ENCODE measurements around the gene KRTAP10-10.
"Not testable (repeated sequence)": the region's sequence is repeated elsewhere in the genome, so short reads cannot be mapped to it uniquely, and the experiment has no call there.

Gene KRTAP10-10

DNA sequence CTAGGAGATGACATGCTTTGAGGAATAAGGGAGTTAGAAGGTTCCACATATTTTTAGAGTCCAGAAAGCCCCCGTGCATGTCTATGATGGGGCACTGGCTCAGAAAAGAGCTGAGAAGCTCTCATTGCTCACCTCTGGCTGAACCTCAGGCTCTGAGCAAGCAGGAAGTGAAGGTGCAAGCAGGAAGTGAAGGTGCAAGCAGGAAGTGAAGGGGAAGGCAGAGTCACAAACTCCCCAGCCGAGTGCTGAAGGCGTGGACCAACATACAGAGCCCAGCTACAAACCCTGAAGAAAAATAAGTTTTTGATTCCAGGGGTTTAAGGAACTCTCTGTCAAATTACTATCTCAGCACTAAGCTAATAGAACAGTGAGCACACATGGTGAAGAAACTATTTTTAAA lies 18.2 kb upstream of the KRTAP10-10 start:
- peak overlapping the region; percentile 5 to 32 for H3K4me3 ChIP-seq (ENCODE audit: low read depth in 1 of 2, low read length in 1 of 2)
- H3K4me1 ChIP-seq (ENCODE audit: control insufficient read depth in 1 of 2, insufficient read depth in 1 of 2, low read depth in 1 of 2, low read length in 1 of 2), result peaks cover 30 to 44% of the 10 kb centered on the region in 2 experiments
- no peaks in the 10 kb centered on the region for H3K36me3 ChIP-seq
- H3K27me3 ChIP-seq, result no peaks in the 10 kb centered on the region
- TF ChIP-seq, protein P1, sequence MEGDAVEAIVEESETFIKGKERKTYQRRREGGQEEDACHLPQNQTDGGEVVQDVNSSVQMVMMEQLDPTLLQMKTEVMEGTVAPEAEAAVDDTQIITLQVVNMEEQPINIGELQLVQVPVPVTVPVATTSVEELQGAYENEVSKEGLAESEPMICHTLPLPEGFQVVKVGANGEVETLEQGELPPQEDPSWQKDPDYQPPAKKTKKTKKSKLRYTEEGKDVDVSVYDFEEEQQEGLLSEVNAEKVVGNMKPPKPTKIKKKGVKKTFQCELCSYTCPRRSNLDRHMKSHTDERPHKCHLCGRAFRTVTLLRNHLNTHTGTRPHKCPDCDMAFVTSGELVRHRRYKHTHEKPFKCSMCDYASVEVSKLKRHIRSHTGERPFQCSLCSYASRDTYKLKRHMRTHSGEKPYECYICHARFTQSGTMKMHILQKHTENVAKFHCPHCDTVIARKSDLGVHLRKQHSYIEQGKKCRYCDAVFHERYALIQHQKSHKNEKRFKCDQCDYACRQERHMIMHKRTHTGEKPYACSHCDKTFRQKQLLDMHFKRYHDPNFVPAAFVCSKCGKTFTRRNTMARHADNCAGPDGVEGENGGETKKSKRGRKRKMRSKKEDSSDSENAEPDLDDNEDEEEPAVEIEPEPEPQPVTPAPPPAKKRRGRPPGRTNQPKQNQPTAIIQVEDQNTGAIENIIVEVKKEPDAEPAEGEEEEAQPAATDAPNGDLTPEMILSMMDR (IDR thresholded peaks at IDR 0.05), result no peak
- H3K27ac ChIP-seq, result peak overlapping the region; percentile 88
- H3K9me3 ChIP-seq, result no peaks in the 10 kb centered on the region

DNA sequence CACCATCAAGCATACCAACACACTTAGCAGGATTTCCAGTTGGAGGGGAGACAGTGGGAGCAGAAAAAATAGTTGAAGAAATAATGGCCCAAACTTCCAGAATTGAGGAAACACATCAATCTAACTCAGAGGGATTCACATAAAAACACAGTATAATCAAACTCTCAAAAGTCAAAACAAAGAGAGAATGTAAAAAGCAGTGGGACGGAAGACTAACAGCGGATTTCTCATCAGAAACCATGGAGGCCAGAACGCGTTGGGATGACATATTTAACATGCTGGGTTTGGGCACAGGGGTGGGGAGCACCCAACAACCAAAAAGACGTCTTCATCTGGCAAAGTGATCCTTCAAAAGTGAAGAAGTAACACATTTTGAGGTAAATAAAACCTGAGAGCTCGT lies 17.3 kb upstream of the KRTAP10-10 start:
- TF ChIP-seq, protein P1 (IDR thresholded peaks at IDR 0.05), result no peak
- no peaks in the 10 kb centered on the region for H3K27me3 ChIP-seq
- H3K4me3 ChIP-seq (ENCODE audit: low read depth in 1 of 2, low read length in 1 of 2), result no peak overlapping the region
- H3K4me1 ChIP-seq (ENCODE audit: control insufficient read depth in 1 of 2, insufficient read depth in 1 of 2, low read depth in 1 of 2, low read length in 1 of 2), result peaks cover 30 to 44% of the 10 kb centered on the region in 2 experiments
- peak overlapping the region; percentile 88 for H3K27ac ChIP-seq
- H3K9me3 ChIP-seq, result no peaks in the 10 kb centered on the region
- H3K36me3 ChIP-seq, result no peaks in the 10 kb centered on the region

DNA sequence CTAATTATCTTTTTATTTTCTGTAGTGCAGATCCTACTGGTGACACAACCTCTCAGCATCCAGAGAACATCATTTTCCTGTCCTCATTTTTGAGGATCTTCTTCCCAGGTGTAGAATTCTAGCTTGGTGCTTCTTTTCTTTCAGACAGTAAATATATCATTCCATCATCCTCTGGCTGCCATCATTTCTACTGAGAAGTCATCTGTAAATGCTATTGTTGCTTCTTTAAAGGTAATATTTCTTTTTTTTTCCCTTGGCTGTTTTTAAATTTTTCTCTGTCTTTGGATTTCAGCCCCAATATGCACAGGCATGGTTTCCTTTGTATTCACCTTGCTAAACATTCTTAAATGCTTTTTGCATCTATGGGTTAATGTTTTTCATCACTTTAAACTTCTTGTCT lies 13.6 kb upstream of the KRTAP10-10 start:
- peaks cover 15 to 23% of the 10 kb centered on the region in 2 experiments for H3K4me1 ChIP-seq (ENCODE audit: control insufficient read depth in 1 of 2, insufficient read depth in 1 of 2, low read depth in 1 of 2, low read length in 1 of 2)
- TF ChIP-seq, protein P1 (IDR thresholded peaks at IDR 0.05), result no peak
- peaks cover 5% of the 10 kb centered on the region for H3K27me3 ChIP-seq
- H3K4me3 ChIP-seq (ENCODE audit: low read depth in 1 of 2, low read length in 1 of 2), result no peak overlapping the region
- no peak overlapping the region for H3K27ac ChIP-seq
- H3K36me3 ChIP-seq, result no peaks in the 10 kb centered on the region
- no peaks in the 10 kb centered on the region for H3K9me3 ChIP-seq

DNA sequence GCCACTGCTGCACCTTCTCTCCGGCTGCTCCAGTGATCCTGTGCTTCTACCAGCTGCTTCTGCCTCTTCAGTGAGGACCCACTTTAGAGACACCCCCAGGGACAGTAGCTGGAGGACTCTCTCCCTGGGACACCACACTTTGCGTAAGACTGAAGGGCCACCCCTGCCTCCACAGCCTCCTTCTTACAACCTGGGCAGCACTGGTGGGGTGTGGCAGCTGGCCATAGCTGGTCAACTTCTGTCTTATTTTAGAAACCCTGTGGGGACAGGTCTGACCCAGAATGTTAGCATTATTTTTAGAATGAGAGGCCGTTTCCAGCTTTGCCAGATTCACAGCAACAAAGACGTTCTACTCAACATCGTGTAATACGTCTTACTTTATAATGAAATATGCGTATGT lies 11.4 kb upstream of the KRTAP10-10 start:
- no peaks in the 10 kb centered on the region for H3K36me3 ChIP-seq
- H3K27me3 ChIP-seq, result peaks cover 8% of the 10 kb centered on the region
- H3K9me3 ChIP-seq, result no peaks in the 10 kb centered on the region
- TF ChIP-seq, protein P1 (IDR thresholded peaks at IDR 0.05), result no peak
- no peak overlapping the region for H3K27ac ChIP-seq
- peaks cover 5 to 17% of the 10 kb centered on the region in 2 experiments for H3K4me1 ChIP-seq (ENCODE audit: control insufficient read depth in 1 of 2, insufficient read depth in 1 of 2, low read depth in 1 of 2, low read length in 1 of 2)
- no peak overlapping the region for H3K4me3 ChIP-seq (ENCODE audit: low read depth in 1 of 2, low read length in 1 of 2)

DNA sequence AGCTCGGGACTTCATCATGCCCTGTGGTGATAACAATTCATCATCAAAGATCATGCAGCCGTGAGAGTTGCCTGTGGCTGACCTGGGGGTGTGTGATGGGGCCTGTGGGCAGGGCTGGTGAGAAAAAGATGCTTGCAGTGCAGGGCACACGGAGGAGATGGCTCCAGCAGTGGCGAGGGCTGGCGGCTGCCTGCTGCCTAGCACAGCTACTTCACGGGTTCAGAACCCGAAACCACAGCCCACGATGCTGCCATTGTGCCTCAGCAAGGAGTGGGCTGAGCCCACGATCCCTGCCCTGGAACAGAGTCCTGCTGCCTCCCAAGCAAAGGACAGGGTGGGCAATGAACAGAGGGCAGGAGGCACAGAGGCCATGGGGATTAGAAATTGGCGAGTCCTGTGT lies 10.9 kb upstream of the KRTAP10-10 start:
- Histone ChIP-seq H3K27me3 (peaks cover 8% of the 10 kb centered on the region), H3K4me3 (ENCODE audit: low read depth in 1 of 2, low read length in 1 of 2) (no peak overlapping the region), H3K36me3 (no peaks in the 10 kb centered on the region), H3K9me3 (no peaks in the 10 kb centered on the region), H3K27ac (no peak overlapping the region), H3K4me1 (ENCODE audit: control insufficient read depth in 1 of 2, insufficient read depth in 1 of 2, low read depth in 1 of 2, low read length in 1 of 2) (peaks cover 5 to 17% of the 10 kb centered on the region in 2 experiments)
- TF ChIP-seq, protein P1 (IDR thresholded peaks at IDR 0.05), result no peak

DNA sequence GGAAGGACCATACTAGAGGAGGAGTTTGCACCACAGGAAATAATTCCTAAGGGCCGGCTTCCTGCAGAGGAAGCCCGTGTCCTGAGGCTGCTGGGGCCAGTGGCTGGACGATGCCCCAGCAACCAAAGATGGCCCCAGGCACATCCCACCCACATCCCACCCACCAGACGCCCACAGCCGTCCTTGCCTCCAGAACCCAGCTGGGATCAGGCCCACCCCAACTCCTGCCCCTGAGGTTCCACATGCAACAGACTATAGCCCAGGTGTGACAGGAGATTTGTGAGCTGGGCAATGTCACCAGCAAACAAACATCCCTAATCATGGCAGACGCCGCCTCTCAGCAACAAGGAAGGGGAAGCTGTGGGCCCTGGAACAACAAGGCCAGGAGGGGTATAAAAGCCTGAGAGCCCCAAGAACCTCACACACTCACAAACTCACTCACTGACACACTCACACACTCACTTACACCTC lies 10.4 kb upstream of the KRTAP10-10 start, which contains the start of gene KRTAP10-9:
TSS of gene KRTAP10-9 (plus strand) at position 421 of the 471 bp plus-strand sequence. CDS start 79 bp downstream, outside the sequence.
- Histone ChIP-seq H3K27me3 (peaks cover 8% of the 10 kb centered on the region), H3K9me3 (no peaks in the 10 kb centered on the region), H3K36me3 (no peaks in the 10 kb centered on the region), H3K4me3 (ENCODE audit: low read depth in 1 of 2, low read length in 1 of 2) (no peak within 1 kb of the TSS), H3K4me1 (ENCODE audit: control insufficient read depth in 1 of 2, insufficient read depth in 1 of 2, low read depth in 1 of 2, low read length in 1 of 2) (peaks cover 5 to 17% of the 10 kb centered on the region in 2 experiments), H3K27ac (no peak within 1 kb of the TSS)
- TF ChIP-seq, protein P1 (IDR thresholded peaks at IDR 0.05), result no peak

DNA sequence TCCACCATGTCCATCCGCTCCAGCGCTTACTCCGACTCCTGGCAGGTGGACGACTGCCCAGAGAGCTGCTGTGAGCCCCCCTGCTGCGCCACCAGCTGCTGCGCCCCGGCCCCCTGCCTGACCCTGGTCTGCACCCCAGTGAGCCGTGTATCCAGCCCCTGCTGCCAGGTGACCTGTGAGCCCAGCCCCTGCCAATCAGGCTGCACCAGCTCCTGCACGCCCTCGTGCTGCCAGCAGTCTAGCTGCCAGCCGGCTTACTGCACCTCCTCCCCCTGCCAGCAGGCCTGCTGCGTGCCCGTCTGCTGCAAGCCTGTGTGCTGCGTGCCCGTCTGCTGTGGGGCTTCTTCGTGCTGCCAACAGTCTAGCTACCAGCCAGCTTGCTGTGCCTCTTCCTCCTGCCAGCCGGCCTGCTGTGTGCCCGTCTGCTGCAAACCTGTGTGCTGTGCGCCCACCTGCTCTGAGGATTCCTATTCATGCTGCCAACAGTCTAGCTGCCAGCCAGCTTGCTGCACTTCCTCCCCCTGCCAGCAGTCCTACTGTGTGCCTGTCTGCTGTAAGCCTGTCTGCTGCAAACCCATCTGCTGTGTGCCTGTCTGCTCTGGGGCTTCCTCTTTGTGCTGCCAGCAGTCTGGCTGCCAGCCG lies 9.9 kb upstream of the KRTAP10-10 start:
- peaks cover 5 to 14% of the 10 kb centered on the region in 2 experiments for H3K4me1 ChIP-seq (ENCODE audit: control insufficient read depth in 1 of 2, insufficient read depth in 1 of 2, low read depth in 1 of 2, low read length in 1 of 2)
- H3K27me3 ChIP-seq; H3K9me3 ChIP-seq; H3K27ac ChIP-seq; H3K4me3 ChIP-seq (ENCODE audit: low read depth in 1 of 2, low read length in 1 of 2); H3K36me3 ChIP-seq: not testable (repeated sequence)

DNA sequence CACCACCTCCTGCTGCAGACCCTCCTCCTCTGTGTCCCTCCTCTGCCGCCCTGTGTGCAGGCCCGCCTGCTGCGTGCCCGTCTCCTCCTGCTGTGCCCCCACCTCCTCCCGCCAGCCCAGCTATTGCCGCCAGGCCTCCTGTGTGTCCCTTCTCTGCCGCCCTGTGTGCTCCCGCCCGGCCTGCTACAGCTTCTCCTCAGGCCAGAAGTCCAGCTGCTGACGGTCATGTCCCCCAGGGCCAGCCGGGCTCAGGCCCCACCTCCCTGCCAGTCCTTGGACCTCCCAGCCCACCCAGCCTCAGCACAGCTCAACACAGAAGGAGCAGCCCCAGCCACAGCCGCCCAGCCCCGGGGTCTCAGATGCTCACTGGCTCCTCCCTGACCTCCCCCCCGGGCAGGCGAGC lies 9.3 kb upstream of the KRTAP10-10 start:
- not testable (repeated sequence) for H3K9me3 ChIP-seq; H3K27ac ChIP-seq; H3K36me3 ChIP-seq; H3K4me3 ChIP-seq (ENCODE audit: low read depth in 1 of 2, low read length in 1 of 2); H3K27me3 ChIP-seq
- H3K4me1 ChIP-seq (ENCODE audit: control insufficient read depth in 1 of 2, insufficient read depth in 1 of 2, low read depth in 1 of 2, low read length in 1 of 2), result peaks cover 5 to 11% of the 10 kb centered on the region in 2 experiments
